Mesenchymal stem cell (in vitro differentiated cells and primary cell): ENCODE measurements around the gene SNCB.

Experiments
- DNase-seq: peaks from one replicate; pipeline ENCODE4 v3.0.0-alpha.2; 2013
- H2AFZ ChIP-seq: one replicate; pipeline ENCODE4 v1.6.1; 2013; ENCODE audit warnings: low read depth, mild to moderate bottlenecking, control low read depth, inconsistent platforms, low read length, moderate library complexity
- H2AK5ac ChIP-seq: 2 replicates; pipeline ENCODE4 v1.6.1; 2013; ENCODE audit warnings: low read length, moderate library complexity, mild to moderate bottlenecking, inconsistent platforms; ENCODE audit not compliant: severe bottlenecking
- H2BK120ac ChIP-seq: one replicate; pipeline ENCODE4 v1.6.1; 2013; ENCODE audit warnings: low read depth, mild to moderate bottlenecking, inconsistent platforms, low read length, moderate library complexity
- H2BK12ac ChIP-seq, 2 experiments: one replicate each; pipeline ENCODE4 v1.6.1; 2013; ENCODE audit warnings: inconsistent platforms in 2 of 2, low read length in 2 of 2, mild to moderate bottlenecking in 2 of 2, moderate library complexity in 2 of 2, control low read depth in 1 of 2
- H2BK15ac ChIP-seq: one replicate; pipeline ENCODE4 v1.6.1; 2013; ENCODE audit warnings: mild to moderate bottlenecking, low read depth, inconsistent platforms; ENCODE audit not compliant: poor library complexity, severe bottlenecking
- H2BK5ac ChIP-seq: 2 replicates; pipeline ENCODE4 v1.6.1; 2013; ENCODE audit warnings: low read depth, mild to moderate bottlenecking, low read length, control low read depth, inconsistent platforms; ENCODE audit not compliant: poor library complexity, severe bottlenecking
- H3K14ac ChIP-seq, 2 experiments: one replicate each; pipeline ENCODE4 v1.6.1; 2013; ENCODE audit warnings: inconsistent platforms in 2 of 2, low read length in 2 of 2, control low read depth in 1 of 2, mild to moderate bottlenecking in 1 of 2, moderate library complexity in 1 of 2
- H3K18ac ChIP-seq, 2 experiments: one replicate each; pipeline ENCODE4 v1.6.1; 2013; ENCODE audit warnings: inconsistent platforms in 2 of 2, low read length in 2 of 2, control low read depth in 1 of 2, low read depth in 1 of 2, mild to moderate bottlenecking in 1 of 2
- H3K23ac ChIP-seq, 2 experiments: one replicate each; pipeline ENCODE4 v1.6.1; 2013; ENCODE audit warnings: inconsistent platforms in 2 of 2, low read length in 2 of 2, mild to moderate bottlenecking in 2 of 2, moderate library complexity in 2 of 2, control low read depth in 1 of 2
- H3K27ac ChIP-seq: 2 replicates; pipeline ENCODE4 v1.5.1; 2013; ENCODE audit warnings: mild to moderate bottlenecking, moderate library complexity, low read length, control low read depth, inconsistent platforms; ENCODE audit not compliant: poor library complexity, severe bottlenecking
- H3K27me3 ChIP-seq, 2 experiments: 2 replicates each; pipeline versions ENCODE4 v1.6.1 to v1.7.0; 2013; ENCODE audit warnings: low read length in 2 of 2, mild to moderate bottlenecking in 2 of 2, moderate library complexity in 2 of 2, control low read depth in 1 of 2, inconsistent platforms in 1 of 2; ENCODE audit not compliant: control insufficient read depth in 1 of 2, insufficient read depth in 1 of 2
- H3K36me3 ChIP-seq, 2 experiments: 2 replicates each; pipeline versions ENCODE4 v1.6.1 to v1.7.0; 2013; ENCODE audit warnings: low read length in 2 of 2, control low read depth in 1 of 2, inconsistent platforms in 1 of 2, low read depth in 1 of 2, mild to moderate bottlenecking in 1 of 2; ENCODE audit not compliant: insufficient read depth in 2 of 2, control insufficient read depth in 1 of 2
- H3K4ac ChIP-seq, 2 experiments: one replicate each; pipeline ENCODE4 v1.6.1; 2013; ENCODE audit warnings: inconsistent platforms in 2 of 2, low read length in 2 of 2, mild to moderate bottlenecking in 2 of 2, moderate library complexity in 2 of 2, control low read depth in 1 of 2, low read depth in 1 of 2
- H3K4me1 ChIP-seq: 2 replicates; pipeline ENCODE4 v1.6.1; 2013; ENCODE audit warnings: low read depth, low read length, control low read depth; ENCODE audit not compliant: control insufficient read depth, insufficient read depth
- H3K4me2 ChIP-seq: 2 replicates; pipeline ENCODE4 v1.6.1; 2013; ENCODE audit warnings: low read length, mild to moderate bottlenecking, inconsistent platforms; ENCODE audit not compliant: poor library complexity, severe bottlenecking
- H3K4me3 ChIP-seq, 2 experiments: 2 replicates each; pipeline versions ENCODE4 v1.5.1 to v1.7.0; 2013; ENCODE audit warnings: low read length in 2 of 2, mild to moderate bottlenecking in 2 of 2, control low read depth in 1 of 2, low read depth in 1 of 2; ENCODE audit not compliant: insufficient read depth in 1 of 2
- H3K79me1 ChIP-seq: replicated peaks from 2 replicates; pipeline ENCODE4 v1.6.1; 2013; ENCODE audit warnings: mild to moderate bottlenecking, control low read depth, low read length, inconsistent platforms; ENCODE audit not compliant: poor library complexity, severe bottlenecking
- H3K9ac ChIP-seq: 2 replicates; pipeline ENCODE4 v1.7.0; 2013; ENCODE audit warnings: mild to moderate bottlenecking, low read length, moderate library complexity
- H3K9me3 ChIP-seq: 2 replicates; pipeline ENCODE4 v1.7.0; 2013; ENCODE audit warnings: mild to moderate bottlenecking, low read length; ENCODE audit not compliant: control insufficient read depth
- H4K8ac ChIP-seq: one replicate; pipeline ENCODE4 v1.6.1; 2013; ENCODE audit warnings: inconsistent platforms, mild to moderate bottlenecking, low read length, moderate library complexity
- H4K91ac ChIP-seq: one replicate; pipeline ENCODE4 v1.6.1; 2013; ENCODE audit warnings: mild to moderate bottlenecking, low read length, inconsistent platforms
- WGBS: methylation state at CpG from one replicate; pipeline ENCODE4 v1.1.7; 2013; ENCODE audit warnings: mixed read lengths; 5-methylcytosine and 5-hydroxymethylcytosine counted together

The SNCB gene

DNA sequence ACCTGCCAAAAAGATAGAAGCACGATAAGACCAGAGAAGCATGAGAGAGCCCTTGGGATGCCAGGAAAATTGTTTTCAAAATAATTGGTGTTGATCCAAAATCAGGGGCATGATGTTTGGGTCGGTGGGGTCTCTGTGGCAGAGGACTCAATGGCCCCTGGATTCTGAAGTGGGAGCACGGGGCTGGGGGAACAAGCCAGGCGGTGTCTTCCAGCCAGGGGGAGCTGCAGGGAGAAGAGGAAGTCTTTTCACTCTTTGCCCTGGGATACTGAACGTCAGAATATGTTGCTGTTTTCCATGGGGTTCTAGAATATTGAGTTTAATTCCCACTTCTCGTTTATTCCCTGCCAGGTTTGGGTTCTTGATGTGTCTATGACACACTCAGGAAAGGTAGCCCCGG, 37.3 kb upstream of the SNCB start:
- H3K18ac ChIP-seq = no peak overlapping the region
- H3K14ac ChIP-seq = no peak overlapping the region
- H3K27me3 ChIP-seq = peaks cover 67 to 93% of the 10 kb centered on the region in 2 experiments
- H2BK5ac ChIP-seq = no peak overlapping the region
- no peak overlapping the region for H3K4me2 ChIP-seq
- H3K23ac ChIP-seq = no peak overlapping the region
- H3K4ac ChIP-seq = no peak overlapping the region
- H3K27ac ChIP-seq = no peak overlapping the region
- WGBS = 80% methylated on average over 7 of the region's 7 CpGs
- no peak overlapping the region for H3K9ac ChIP-seq
- no peak overlapping the region for H3K4me3 ChIP-seq
- no peak overlapping the region for H2BK12ac ChIP-seq
- no peak for DNase-seq
- H4K8ac ChIP-seq = no peak overlapping the region
- H3K4me1 ChIP-seq = peaks cover 2% of the 10 kb centered on the region
- no peak overlapping the region for H4K91ac ChIP-seq
- H3K9me3 ChIP-seq = no peaks in the 10 kb centered on the region
- no peak overlapping the region for H2AK5ac ChIP-seq
- H3K79me1 ChIP-seq = no peaks in the 10 kb centered on the region
- no peaks in the 10 kb centered on the region for H3K36me3 ChIP-seq
- H2BK120ac ChIP-seq = no peak overlapping the region
- no peak overlapping the region for H2BK15ac ChIP-seq
- H2AFZ ChIP-seq = no peak overlapping the region

- Histone ChIP-seq H2AK5ac (no peak overlapping the region), H3K14ac (no peak overlapping the region), H2BK5ac (no peak overlapping the region), H2BK15ac (no peak overlapping the region), H3K79me1 (no peaks in the 10 kb centered on the region), H3K4me1 (peaks cover 8% of the 10 kb centered on the region), H4K8ac (no peak overlapping the region), H2AFZ (no peak overlapping the region), H3K4me3 (no peak overlapping the region), H3K18ac (no peak overlapping the region), H3K23ac (no peak overlapping the region), H3K27ac (no peak overlapping the region), H3K9me3 (no peaks in the 10 kb centered on the region), H3K4ac (no peak overlapping the region), H2BK12ac (no peak overlapping the region), H2BK120ac (no peak overlapping the region), H3K4me2 (no peak overlapping the region), H3K9ac (no peak overlapping the region), H3K36me3 (no peaks in the 10 kb centered on the region), H3K27me3 (peaks cover 55 to 85% of the 10 kb centered on the region in 2 experiments), H4K91ac (no peak overlapping the region)
- 80% methylated on average over 6 of the region's 6 CpGs for WGBS
- no peak for DNase-seq
These were observed 35.2 kb upstream of the SNCB start for GRCh38 chr5:176665517-176665916.

GRCh38 chr5:176664886-176665285, 34.6 kb upstream of the SNCB start:
- H3K27ac ChIP-seq = no peak overlapping the region
- H2BK12ac ChIP-seq = no peak overlapping the region
- H3K14ac ChIP-seq = no peak overlapping the region
- 67% methylated on average over 19 of the region's 19 CpGs for WGBS
- H2BK120ac ChIP-seq = no peak overlapping the region
- H3K4me2 ChIP-seq = no peak overlapping the region
- H3K23ac ChIP-seq = no peak overlapping the region
- H4K8ac ChIP-seq = no peak overlapping the region
- H2AK5ac ChIP-seq = no peak overlapping the region
- H4K91ac ChIP-seq = no peak overlapping the region
- H3K4me3 ChIP-seq = no peak overlapping the region
- H3K9me3 ChIP-seq = no peaks in the 10 kb centered on the region
- no peak overlapping the region for H2BK15ac ChIP-seq
- H3K27me3 ChIP-seq = peaks cover 49 to 78% of the 10 kb centered on the region in 2 experiments
- H3K4me1 ChIP-seq = peaks cover 9% of the 10 kb centered on the region
- no peaks in the 10 kb centered on the region for H3K79me1 ChIP-seq
- no peak for DNase-seq
- H3K36me3 ChIP-seq = no peaks in the 10 kb centered on the region
- no peak overlapping the region for H3K9ac ChIP-seq
- no peak overlapping the region for H3K18ac ChIP-seq
- no peak overlapping the region for H2AFZ ChIP-seq
- no peak overlapping the region for H3K4ac ChIP-seq
- no peak overlapping the region for H2BK5ac ChIP-seq

DNA sequence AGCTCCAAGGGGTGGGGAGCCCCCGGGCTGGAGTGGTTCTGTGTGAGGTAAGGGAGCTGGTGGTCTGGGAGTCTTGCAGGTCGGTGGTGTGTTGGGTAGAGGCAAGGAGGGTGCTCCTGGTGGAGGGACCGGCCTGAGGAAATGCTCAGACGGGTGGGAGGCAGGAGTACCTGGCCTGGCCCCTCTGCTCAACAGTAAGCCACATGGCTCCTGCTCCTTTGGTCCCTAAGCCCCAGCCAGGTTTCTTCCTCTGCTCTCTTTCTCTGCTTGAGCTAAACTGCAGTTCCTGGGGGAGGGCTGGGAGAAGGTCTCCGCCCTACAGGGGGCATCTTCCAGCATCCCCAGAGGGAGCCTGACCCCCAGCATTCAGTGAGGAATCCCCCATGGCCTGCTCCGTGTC, 34.1 kb upstream of the SNCB start:
- 62% methylated on average over 6 of the region's 6 CpGs for WGBS

More for the DNA sequence above, 34.1 kb upstream of the SNCB start:
- Histone ChIP-seq H3K9me3 (no peaks in the 10 kb centered on the region), H3K18ac (no peak overlapping the region), H3K4me1 (peaks cover 11% of the 10 kb centered on the region), H2BK5ac (no peak overlapping the region), H2BK12ac (no peak overlapping the region), H2BK120ac (no peak overlapping the region), H3K9ac (no peak overlapping the region), H3K14ac (no peak overlapping the region), H3K23ac (no peak overlapping the region), H4K8ac (no peak overlapping the region), H3K36me3 (no peaks in the 10 kb centered on the region), H3K27ac (no peak overlapping the region), H3K79me1 (no peaks in the 10 kb centered on the region), H3K27me3 (peaks cover 45 to 74% of the 10 kb centered on the region in 2 experiments), H3K4ac (no peak overlapping the region), H4K91ac (no peak overlapping the region), H2BK15ac (no peak overlapping the region), H2AK5ac (no peak overlapping the region), H3K4me2 (no peak overlapping the region), H3K4me3 (no peak overlapping the region), H2AFZ (no peak overlapping the region)
- DNase-seq = no peak
